ENCODE data around the gene EMSY. TPM values are rescaled to one million over a fixed set of nuclear protein-coding genes. Genes with fewer than 3 reads are reported as not detected.

EMSY gene
- total and polyA plus RNA-seq, 9 of the 15 experiments (the other 6 are each of a cell fraction or from before 2014, with no cell fraction given) = 12.7 to 25.4 (median 17.9) TPM

DNA sequence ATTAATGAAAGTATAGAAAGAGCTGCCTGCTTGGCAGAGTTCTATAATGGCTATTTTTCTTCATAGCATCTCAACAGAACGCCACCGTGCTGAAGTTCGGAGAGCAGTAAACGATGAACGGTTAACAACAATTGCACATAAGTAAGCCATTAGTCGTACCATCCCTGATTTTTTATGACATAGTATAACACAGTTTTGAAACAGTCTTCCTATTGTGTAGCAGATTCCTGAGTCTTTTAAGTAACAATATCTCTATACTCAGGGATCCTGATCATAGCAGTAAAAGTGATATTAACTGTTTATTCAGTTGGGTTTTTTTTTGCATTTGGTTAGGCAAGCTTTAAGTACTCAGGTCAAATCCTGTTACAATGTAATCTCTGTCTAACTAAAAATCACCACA lies 8.4 kb downstream of the EMSY start (continued):
- TF ChIP-seq, protein P1, sequence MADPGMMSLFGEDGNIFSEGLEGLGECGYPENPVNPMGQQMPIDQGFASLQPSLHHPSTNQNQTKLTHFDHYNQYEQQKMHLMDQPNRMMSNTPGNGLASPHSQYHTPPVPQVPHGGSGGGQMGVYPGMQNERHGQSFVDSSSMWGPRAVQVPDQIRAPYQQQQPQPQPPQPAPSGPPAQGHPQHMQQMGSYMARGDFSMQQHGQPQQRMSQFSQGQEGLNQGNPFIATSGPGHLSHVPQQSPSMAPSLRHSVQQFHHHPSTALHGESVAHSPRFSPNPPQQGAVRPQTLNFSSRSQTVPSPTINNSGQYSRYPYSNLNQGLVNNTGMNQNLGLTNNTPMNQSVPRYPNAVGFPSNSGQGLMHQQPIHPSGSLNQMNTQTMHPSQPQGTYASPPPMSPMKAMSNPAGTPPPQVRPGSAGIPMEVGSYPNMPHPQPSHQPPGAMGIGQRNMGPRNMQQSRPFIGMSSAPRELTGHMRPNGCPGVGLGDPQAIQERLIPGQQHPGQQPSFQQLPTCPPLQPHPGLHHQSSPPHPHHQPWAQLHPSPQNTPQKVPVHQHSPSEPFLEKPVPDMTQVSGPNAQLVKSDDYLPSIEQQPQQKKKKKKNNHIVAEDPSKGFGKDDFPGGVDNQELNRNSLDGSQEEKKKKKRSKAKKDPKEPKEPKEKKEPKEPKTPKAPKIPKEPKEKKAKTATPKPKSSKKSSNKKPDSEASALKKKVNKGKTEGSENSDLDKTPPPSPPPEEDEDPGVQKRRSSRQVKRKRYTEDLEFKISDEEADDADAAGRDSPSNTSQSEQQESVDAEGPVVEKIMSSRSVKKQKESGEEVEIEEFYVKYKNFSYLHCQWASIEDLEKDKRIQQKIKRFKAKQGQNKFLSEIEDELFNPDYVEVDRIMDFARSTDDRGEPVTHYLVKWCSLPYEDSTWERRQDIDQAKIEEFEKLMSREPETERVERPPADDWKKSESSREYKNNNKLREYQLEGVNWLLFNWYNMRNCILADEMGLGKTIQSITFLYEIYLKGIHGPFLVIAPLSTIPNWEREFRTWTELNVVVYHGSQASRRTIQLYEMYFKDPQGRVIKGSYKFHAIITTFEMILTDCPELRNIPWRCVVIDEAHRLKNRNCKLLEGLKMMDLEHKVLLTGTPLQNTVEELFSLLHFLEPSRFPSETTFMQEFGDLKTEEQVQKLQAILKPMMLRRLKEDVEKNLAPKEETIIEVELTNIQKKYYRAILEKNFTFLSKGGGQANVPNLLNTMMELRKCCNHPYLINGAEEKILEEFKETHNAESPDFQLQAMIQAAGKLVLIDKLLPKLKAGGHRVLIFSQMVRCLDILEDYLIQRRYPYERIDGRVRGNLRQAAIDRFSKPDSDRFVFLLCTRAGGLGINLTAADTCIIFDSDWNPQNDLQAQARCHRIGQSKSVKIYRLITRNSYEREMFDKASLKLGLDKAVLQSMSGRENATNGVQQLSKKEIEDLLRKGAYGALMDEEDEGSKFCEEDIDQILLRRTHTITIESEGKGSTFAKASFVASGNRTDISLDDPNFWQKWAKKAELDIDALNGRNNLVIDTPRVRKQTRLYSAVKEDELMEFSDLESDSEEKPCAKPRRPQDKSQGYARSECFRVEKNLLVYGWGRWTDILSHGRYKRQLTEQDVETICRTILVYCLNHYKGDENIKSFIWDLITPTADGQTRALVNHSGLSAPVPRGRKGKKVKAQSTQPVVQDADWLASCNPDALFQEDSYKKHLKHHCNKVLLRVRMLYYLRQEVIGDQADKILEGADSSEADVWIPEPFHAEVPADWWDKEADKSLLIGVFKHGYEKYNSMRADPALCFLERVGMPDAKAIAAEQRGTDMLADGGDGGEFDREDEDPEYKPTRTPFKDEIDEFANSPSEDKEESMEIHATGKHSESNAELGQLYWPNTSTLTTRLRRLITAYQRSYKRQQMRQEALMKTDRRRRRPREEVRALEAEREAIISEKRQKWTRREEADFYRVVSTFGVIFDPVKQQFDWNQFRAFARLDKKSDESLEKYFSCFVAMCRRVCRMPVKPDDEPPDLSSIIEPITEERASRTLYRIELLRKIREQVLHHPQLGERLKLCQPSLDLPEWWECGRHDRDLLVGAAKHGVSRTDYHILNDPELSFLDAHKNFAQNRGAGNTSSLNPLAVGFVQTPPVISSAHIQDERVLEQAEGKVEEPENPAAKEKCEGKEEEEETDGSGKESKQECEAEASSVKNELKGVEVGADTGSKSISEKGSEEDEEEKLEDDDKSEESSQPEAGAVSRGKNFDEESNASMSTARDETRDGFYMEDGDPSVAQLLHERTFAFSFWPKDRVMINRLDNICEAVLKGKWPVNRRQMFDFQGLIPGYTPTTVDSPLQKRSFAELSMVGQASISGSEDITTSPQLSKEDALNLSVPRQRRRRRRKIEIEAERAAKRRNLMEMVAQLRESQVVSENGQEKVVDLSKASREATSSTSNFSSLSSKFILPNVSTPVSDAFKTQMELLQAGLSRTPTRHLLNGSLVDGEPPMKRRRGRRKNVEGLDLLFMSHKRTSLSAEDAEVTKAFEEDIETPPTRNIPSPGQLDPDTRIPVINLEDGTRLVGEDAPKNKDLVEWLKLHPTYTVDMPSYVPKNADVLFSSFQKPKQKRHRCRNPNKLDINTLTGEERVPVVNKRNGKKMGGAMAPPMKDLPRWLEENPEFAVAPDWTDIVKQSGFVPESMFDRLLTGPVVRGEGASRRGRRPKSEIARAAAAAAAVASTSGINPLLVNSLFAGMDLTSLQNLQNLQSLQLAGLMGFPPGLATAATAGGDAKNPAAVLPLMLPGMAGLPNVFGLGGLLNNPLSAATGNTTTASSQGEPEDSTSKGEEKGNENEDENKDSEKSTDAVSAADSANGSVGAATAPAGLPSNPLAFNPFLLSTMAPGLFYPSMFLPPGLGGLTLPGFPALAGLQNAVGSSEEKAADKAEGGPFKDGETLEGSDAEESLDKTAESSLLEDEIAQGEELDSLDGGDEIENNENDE (IDR thresholded peaks at IDR 0.05; ENCODE audit: low read depth, low read length) = no peak
- TF ChIP-seq, protein P2, sequence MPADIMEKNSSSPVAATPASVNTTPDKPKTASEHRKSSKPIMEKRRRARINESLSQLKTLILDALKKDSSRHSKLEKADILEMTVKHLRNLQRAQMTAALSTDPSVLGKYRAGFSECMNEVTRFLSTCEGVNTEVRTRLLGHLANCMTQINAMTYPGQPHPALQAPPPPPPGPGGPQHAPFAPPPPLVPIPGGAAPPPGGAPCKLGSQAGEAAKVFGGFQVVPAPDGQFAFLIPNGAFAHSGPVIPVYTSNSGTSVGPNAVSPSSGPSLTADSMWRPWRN (IDR thresholded peaks at IDR 0.05; ENCODE audit: low read depth) = no peak
- TF ChIP-seq ZNF316 (IDR thresholded peaks at IDR 0.05) (no peak), HNRNPUL1 (IDR thresholded peaks at IDR 0.05; ENCODE audit: low read length) (no peak), ZNF282 (CRISPR knock-in tag; IDR thresholded peaks at IDR 0.05) (no peak), CBFA2T3 (IDR thresholded peaks at IDR 0.05) (no peak), GTF2F1 (IDR thresholded peaks at IDR 0.05; ENCODE audit: low read depth, low read length) (no peak), NBN (IDR thresholded peaks at IDR 0.05; ENCODE audit: low read depth) (no peak), ZNF347 (CRISPR knock-in tag; IDR thresholded peaks at IDR 0.05; ENCODE audit: low read depth) (no peak), ILK (tag; IDR thresholded peaks at IDR 0.05; ENCODE audit: borderline replicate concordance, low read depth) (no peak), HNRNPH1 (optimal IDR thresholded peaks at IDR 0.05; ENCODE audit: low read depth, low read length) (no peak), FOXK1 (CRISPR knock-in tag; IDR thresholded peaks at IDR 0.05; ENCODE audit: borderline replicate concordance) (no peak), KLF1 (tag; IDR thresholded peaks at IDR 0.05) (no peak), SMAD2 (IDR thresholded peaks at IDR 0.05; ENCODE audit: low read depth, low read length) (no peak)
- TF ChIP-seq, protein P3, sequence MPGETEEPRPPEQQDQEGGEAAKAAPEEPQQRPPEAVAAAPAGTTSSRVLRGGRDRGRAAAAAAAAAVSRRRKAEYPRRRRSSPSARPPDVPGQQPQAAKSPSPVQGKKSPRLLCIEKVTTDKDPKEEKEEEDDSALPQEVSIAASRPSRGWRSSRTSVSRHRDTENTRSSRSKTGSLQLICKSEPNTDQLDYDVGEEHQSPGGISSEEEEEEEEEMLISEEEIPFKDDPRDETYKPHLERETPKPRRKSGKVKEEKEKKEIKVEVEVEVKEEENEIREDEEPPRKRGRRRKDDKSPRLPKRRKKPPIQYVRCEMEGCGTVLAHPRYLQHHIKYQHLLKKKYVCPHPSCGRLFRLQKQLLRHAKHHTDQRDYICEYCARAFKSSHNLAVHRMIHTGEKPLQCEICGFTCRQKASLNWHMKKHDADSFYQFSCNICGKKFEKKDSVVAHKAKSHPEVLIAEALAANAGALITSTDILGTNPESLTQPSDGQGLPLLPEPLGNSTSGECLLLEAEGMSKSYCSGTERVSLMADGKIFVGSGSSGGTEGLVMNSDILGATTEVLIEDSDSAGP (CRISPR knock-in tag; IDR thresholded peaks at IDR 0.05) = no peak
- TF ChIP-seq, protein P4, sequence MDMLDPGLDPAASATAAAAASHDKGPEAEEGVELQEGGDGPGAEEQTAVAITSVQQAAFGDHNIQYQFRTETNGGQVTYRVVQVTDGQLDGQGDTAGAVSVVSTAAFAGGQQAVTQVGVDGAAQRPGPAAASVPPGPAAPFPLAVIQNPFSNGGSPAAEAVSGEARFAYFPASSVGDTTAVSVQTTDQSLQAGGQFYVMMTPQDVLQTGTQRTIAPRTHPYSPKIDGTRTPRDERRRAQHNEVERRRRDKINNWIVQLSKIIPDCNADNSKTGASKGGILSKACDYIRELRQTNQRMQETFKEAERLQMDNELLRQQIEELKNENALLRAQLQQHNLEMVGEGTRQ (CRISPR knock-in tag; IDR thresholded peaks at IDR 0.05) = no peak

Measured in K562 (cell line).